ENCODE measurements around the gene SLC15A1. TPM values are rescaled to one million over a fixed set of nuclear protein-coding genes. Genes with fewer than 3 reads are reported as not detected.
A peak's percentile ranks its signal among the peaks of the same experiment; 100 is the strongest.

SLC15A1 gene
- total RNA-seq, 1 experiment from 2014 or later = 1.9 TPM

DNA sequence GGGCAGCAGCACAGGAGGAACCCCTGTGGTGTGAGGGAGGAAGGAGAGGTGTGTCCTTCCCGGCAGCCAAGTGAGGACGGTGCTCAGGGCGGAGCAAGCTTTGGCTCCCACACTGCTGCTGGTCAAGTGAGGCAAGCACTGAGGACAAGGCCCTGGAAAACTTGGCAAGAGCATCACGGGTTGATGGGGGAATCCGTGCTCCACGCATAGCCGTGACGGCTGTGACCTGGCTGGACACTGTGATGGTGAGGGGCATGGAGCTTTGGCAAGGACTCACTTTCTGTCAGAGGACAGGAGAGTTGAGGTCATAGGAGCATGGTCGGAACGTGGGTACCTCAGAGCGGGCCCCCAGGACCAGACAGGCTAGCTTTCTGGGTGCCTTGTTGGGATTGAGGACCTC is 29.0 kb upstream of the SLC15A1 start:
- Mint-ChIP-seq H3K4me3 (no peak overlapping the region), H3K9me3 (peaks cover 0 to 2% of the 10 kb centered on the region in 2 experiments; a peak in 1 of 5 replicates), H3K36me3 (ENCODE audit: insufficient read depth in 1 of 3, low read depth in 3 of 3) (no peaks in the 10 kb centered on the region; a peak in 1 of 7 replicates), H3K27ac (no peak overlapping the region), H3K27me3 (ENCODE audit: low read depth) (no peaks in the 10 kb centered on the region; the same call in 1 of the 2 replicates), H3K4me1 (peaks cover 7 to 9% of the 10 kb centered on the region in 2 experiments)
- Histone ChIP-seq H3K14ac (ENCODE audit: insufficient read depth, low read length) (no peak overlapping the region), H2BK12ac (ENCODE audit: insufficient read length, low read depth, low read length) (no peak overlapping the region), H4K20me1 (ENCODE audit: control insufficient read depth, insufficient read depth, insufficient read length) (no peaks in the 10 kb centered on the region), H3K4me2 (ENCODE audit: insufficient read depth, insufficient read length, low read length) (no peak overlapping the region), H3T11ph (ENCODE audit: low read length) (no peak overlapping the region), H3K27ac (ENCODE audit: insufficient read length, low read depth, low read length) (no peak overlapping the region), H3K4ac (ENCODE audit: low read depth, low read length) (no peak overlapping the region), H4K5ac (ENCODE audit: insufficient read length, low read depth, low read length) (no peak overlapping the region), H3K9ac (ENCODE audit: extremely low read depth, insufficient read length, low read length) (no peak overlapping the region), H2BK120ac (ENCODE audit: low read depth, low read length, poor library complexity, severe bottlenecking) (no peak overlapping the region), H3K79me1 (ENCODE audit: insufficient read depth, low read depth, low read length, poor library complexity, severe bottlenecking) (no peaks in the 10 kb centered on the region), H3K18ac (ENCODE audit: insufficient read length, low read depth, low read length) (no peak overlapping the region), H4K91ac (ENCODE audit: insufficient read length, low read depth, low read length) (no peak overlapping the region), H2AK5ac (ENCODE audit: insufficient read length, low read length) (no peak overlapping the region), H3K23ac (ENCODE audit: insufficient read length, low read depth, low read length) (no peak overlapping the region), H2AFZ (ENCODE audit: low read length) (no peak overlapping the region), H3K23me2 (ENCODE audit: insufficient read length, low read depth, low read length, poor library complexity, severe bottlenecking) (no peaks in the 10 kb centered on the region), H3K9me3 (ENCODE audit: control insufficient read depth, low read depth, low read length) (no peaks in the 10 kb centered on the region), H2BK20ac (ENCODE audit: low read depth, low read length, poor library complexity, severe bottlenecking) (no peak overlapping the region), H4K8ac (replicated peaks; ENCODE audit: insufficient read length, low read depth, low read length) (peak overlapping the region; percentile 31), H3K4me1 (ENCODE audit: insufficient read depth, low read length) (no peaks in the 10 kb centered on the region; the same call in 1 of the 2 replicates), H2BK15ac (ENCODE audit: low read depth, low read length) (no peak overlapping the region), H3K27me3 (ENCODE audit: insufficient read depth, low read length) (no peaks in the 10 kb centered on the region), H3K56ac (ENCODE audit: insufficient read length, low read depth, low read length) (no peak overlapping the region), H3K79me2 (ENCODE audit: insufficient read depth, low read length) (0 out of 2 replicates have a peak, but pooled peaks cover 1% of the 10 kb centered on the region), H2BK5ac (ENCODE audit: insufficient read length, low read length) (no peak overlapping the region)
- no peak for TF ChIP-seq CTCF (conservative IDR thresholded peaks at IDR 0.05)
- DNase-seq = no peak
- no CpG with 5 or more reads among the region's 11 CpGs for WGBS (ENCODE audit: extremely low coverage, insufficient read length, low lambda C conversion rate)

Measured in H9 (cell line).